Measurements from ENCODE around the gene C12orf75. TPM values are rescaled to one million over a fixed set of nuclear protein-coding genes. Genes with fewer than 3 reads are reported as not detected.
A peak's percentile ranks its signal among the peaks of the same experiment; 100 is the strongest.
"Not testable (repeated sequence)": the region's sequence is repeated elsewhere in the genome, so short reads cannot be mapped to it uniquely, and the experiment has no call there.

The C12orf75 gene
- total and polyA plus RNA-seq, 2 donors (not counting 1 experiment from before 2014, with no cell fraction given): 133 to 298 TPM

DNA sequence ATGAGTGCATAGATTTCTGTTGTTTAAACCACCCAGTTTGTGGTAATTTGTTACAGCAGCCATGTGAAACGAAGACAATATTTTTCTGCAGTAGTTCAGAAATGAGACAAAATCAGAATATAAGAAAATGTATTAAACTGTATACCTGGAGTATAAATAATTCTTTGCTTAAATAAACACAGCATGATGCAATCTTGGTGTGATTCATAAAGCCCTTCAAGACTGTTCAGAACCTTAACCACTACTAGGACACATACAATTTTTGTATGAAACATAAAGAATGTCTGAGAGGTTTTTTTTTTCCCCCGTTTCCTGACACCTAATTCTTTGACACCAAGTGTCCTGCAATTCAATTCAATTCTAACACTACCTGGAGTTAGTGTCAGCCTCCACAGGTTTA lies 10.5 kb downstream of the C12orf75 start:
- Histone ChIP-seq H3K27me3 (ENCODE audit: control insufficient read depth, insufficient read depth, low read length) (no peaks in the 10 kb centered on the region), H3K4me2 (ENCODE audit: extremely low read depth, insufficient read depth, low read length) (no peak overlapping the region), H3K4me3 (replicated peaks in 1 of 4; ENCODE audit: control extremely low read depth in 1 of 4, insufficient read depth in 1 of 4, low read depth in 3 of 4, low read length in 4 of 4) (no peak overlapping the region), H3K36me3 (ENCODE audit: control insufficient read depth, insufficient read depth, low read length) (peaks cover 2% of the 10 kb centered on the region), H3K9me3 (ENCODE audit: control insufficient read depth, insufficient read depth, low read depth, low read length) (no peaks in the 10 kb centered on the region), H2AFZ (ENCODE audit: low read length) (no peak overlapping the region), H3K79me2 (ENCODE audit: control insufficient read depth, insufficient read depth, low read length) (peaks cover 86% of the 10 kb centered on the region), H3K4me1 (ENCODE audit: control insufficient read depth, extremely low read depth, insufficient read depth, low read length) (peaks cover 2% of the 10 kb centered on the region), H3K27ac (ENCODE audit: insufficient read depth, low read length) (no peak overlapping the region), H4K20me1 (ENCODE audit: control insufficient read depth, extremely low read depth, insufficient read depth, low read length) (no peaks in the 10 kb centered on the region), H3K9ac (ENCODE audit: insufficient read depth, low read length) (no peak overlapping the region)
- TF ChIP-seq, protein P1, sequence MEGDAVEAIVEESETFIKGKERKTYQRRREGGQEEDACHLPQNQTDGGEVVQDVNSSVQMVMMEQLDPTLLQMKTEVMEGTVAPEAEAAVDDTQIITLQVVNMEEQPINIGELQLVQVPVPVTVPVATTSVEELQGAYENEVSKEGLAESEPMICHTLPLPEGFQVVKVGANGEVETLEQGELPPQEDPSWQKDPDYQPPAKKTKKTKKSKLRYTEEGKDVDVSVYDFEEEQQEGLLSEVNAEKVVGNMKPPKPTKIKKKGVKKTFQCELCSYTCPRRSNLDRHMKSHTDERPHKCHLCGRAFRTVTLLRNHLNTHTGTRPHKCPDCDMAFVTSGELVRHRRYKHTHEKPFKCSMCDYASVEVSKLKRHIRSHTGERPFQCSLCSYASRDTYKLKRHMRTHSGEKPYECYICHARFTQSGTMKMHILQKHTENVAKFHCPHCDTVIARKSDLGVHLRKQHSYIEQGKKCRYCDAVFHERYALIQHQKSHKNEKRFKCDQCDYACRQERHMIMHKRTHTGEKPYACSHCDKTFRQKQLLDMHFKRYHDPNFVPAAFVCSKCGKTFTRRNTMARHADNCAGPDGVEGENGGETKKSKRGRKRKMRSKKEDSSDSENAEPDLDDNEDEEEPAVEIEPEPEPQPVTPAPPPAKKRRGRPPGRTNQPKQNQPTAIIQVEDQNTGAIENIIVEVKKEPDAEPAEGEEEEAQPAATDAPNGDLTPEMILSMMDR (conservative IDR thresholded peaks at IDR 0.05 in 1 of 2, IDR thresholded peaks at IDR 0.05 in 1 of 2; ENCODE audit: low read depth in 1 of 2, low read length in 2 of 2): no peak
- no peak for TF ChIP-seq EZH2 (IDR thresholded peaks at IDR 0.05; ENCODE audit: low read length, missing control alignments)
- peak; percentile 63 to 69 for DNase-seq (ENCODE audit: low read depth in 2 of 2)

DNA sequence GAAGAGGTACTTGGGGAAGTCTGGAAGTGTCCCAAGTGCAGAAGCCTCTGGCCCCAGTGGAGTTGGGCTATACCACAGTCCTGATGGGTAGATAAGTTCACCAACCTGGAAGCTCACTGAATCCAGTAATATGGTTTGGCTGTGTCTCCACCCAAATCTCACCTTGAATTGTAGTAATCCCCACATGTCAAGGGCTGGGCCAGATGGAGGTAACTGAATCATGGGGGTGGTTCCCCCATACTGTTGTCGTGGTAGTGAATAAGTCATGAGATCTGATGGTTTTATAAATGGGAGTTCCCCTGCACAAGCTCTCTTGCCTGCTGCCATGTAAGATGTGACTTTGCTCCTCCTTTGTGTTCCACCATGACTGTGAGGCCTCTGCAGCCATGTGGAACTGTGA lies 11.1 kb downstream of the C12orf75 start:
- not testable (repeated sequence) for H3K36me3 ChIP-seq (ENCODE audit: control insufficient read depth, insufficient read depth, low read length); H3K9me3 ChIP-seq (ENCODE audit: control insufficient read depth, insufficient read depth, low read depth, low read length); H4K20me1 ChIP-seq (ENCODE audit: control insufficient read depth, extremely low read depth, insufficient read depth, low read length); H3K27me3 ChIP-seq (ENCODE audit: control insufficient read depth, insufficient read depth, low read length); H3K4me2 ChIP-seq (ENCODE audit: extremely low read depth, insufficient read depth, low read length); H3K4me1 ChIP-seq (ENCODE audit: control insufficient read depth, extremely low read depth, insufficient read depth, low read length); DNase-seq (ENCODE audit: low read depth in 2 of 2); H3K27ac ChIP-seq (ENCODE audit: insufficient read depth, low read length); H2AFZ ChIP-seq (ENCODE audit: low read length); H3K4me3 ChIP-seq (replicated peaks in 1 of 4; ENCODE audit: control extremely low read depth in 1 of 4, insufficient read depth in 1 of 4, low read depth in 3 of 4, low read length in 4 of 4); H3K9ac ChIP-seq (ENCODE audit: insufficient read depth, low read length)
- H3K79me2 ChIP-seq (ENCODE audit: control insufficient read depth, insufficient read depth, low read length): peaks cover 86% of the 10 kb centered on the region

DNA sequence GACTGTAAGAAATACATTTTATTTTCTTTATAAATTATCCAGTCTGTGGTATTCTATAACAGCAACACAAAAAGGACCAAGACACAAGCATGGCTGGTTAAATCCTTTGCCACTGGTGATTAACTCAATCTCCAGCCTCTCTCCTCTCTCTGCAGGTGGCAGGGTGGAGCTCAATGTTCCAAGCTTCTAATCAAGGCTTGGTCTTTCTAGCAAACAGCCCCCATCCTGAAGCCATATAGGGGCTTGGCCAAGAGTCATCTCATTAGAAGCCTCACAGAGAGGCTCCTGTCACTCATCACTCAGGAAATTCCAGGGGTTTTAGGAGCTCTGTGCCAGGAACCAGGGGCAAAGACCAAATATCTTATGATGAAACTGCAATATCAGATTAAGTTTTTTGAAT lies 12.0 kb downstream of the C12orf75 start:
- Histone ChIP-seq H3K9me3 (ENCODE audit: control insufficient read depth, insufficient read depth, low read depth, low read length) (no peaks in the 10 kb centered on the region), H3K4me1 (ENCODE audit: control insufficient read depth, extremely low read depth, insufficient read depth, low read length) (peaks cover 2% of the 10 kb centered on the region), H3K36me3 (ENCODE audit: control insufficient read depth, insufficient read depth, low read length) (peaks cover 2% of the 10 kb centered on the region), H3K9ac (ENCODE audit: insufficient read depth, low read length) (no peak overlapping the region), H4K20me1 (ENCODE audit: control insufficient read depth, extremely low read depth, insufficient read depth, low read length) (no peaks in the 10 kb centered on the region), H2AFZ (ENCODE audit: low read length) (no peak overlapping the region), H3K79me2 (ENCODE audit: control insufficient read depth, insufficient read depth, low read length) (peaks cover 86% of the 10 kb centered on the region), H3K4me2 (ENCODE audit: extremely low read depth, insufficient read depth, low read length) (no peak overlapping the region), H3K27me3 (ENCODE audit: control insufficient read depth, insufficient read depth, low read length) (no peaks in the 10 kb centered on the region), H3K4me3 (replicated peaks in 1 of 4; ENCODE audit: control extremely low read depth in 1 of 4, insufficient read depth in 1 of 4, low read depth in 3 of 4, low read length in 4 of 4) (no peak overlapping the region), H3K27ac (ENCODE audit: insufficient read depth, low read length) (no peak overlapping the region)
- TF ChIP-seq, protein P1 (conservative IDR thresholded peaks at IDR 0.05 in 1 of 2, IDR thresholded peaks at IDR 0.05 in 1 of 2; ENCODE audit: low read depth in 1 of 2, low read length in 2 of 2): no peak
- no peak for TF ChIP-seq EZH2 (IDR thresholded peaks at IDR 0.05; ENCODE audit: low read length, missing control alignments)
- no peak for DNase-seq (ENCODE audit: low read depth in 2 of 2)
